Fibroblast of peridontal ligament (primary cell): ENCODE results near the gene NLGN4X.
"Not testable (repeated sequence)": the region's sequence is repeated elsewhere in the genome, so short reads cannot be mapped to it uniquely, and the experiment has no call there.

Experiments
- DNase-seq: peaks from one replicate; pipeline ENCODE4 v3.0.0-alpha.2; 2010; ENCODE audit errors: extremely low read depth

The NLGN4X gene

DNA sequence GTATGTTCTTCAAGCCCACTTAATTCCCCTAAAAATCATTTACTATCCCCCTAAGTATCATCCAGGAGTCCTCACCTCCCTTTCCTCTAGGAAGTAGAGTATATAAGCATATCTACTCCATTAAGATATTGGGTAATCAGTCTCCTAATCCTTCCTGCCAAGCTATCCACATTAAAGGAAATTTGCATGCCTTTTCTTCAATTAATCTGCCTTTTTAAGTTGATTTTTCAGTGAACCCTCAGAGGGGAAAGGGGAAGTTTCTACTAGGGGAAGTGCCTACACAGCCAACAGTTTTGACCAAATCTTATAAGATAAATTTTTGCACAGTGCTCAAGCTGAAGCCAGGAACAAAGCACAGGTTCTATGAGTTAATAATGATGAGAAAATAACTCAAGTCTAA, 222.8 kb downstream of the NLGN4X start:
- DNase-seq, result no peak

- no peak for DNase-seq
These were observed 224.1 kb downstream of the NLGN4X start for GRCh38 chrX:6004529-6004928.

- DNase-seq, result no peak
These were observed 226.6 kb downstream of the NLGN4X start for GRCh38 chrX:6002056-6002455.

- DNase-seq, result no peak
These were observed 229.8 kb downstream of the NLGN4X start for GRCh38 chrX:5998901-5999300.

DNA sequence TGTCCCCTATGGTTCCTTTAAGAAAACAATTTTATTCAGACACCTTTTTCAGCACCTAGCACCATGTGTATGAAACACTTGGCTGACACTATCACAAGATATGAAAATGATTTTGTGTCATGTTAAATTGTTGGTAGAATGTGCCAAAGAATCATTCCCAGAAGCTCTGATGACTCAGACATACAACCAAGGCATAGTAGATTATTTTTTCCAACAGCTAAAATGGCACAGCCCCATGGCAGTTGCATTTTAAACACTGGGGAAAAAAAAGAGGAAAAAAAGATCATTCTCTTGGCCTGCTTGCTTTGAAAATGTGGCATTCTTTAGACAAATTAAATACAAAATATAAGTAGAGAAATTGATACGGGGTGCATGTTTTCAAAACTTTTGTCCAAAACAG, 230.2 kb downstream of the NLGN4X start:
- DNase-seq, result no peak

DNA sequence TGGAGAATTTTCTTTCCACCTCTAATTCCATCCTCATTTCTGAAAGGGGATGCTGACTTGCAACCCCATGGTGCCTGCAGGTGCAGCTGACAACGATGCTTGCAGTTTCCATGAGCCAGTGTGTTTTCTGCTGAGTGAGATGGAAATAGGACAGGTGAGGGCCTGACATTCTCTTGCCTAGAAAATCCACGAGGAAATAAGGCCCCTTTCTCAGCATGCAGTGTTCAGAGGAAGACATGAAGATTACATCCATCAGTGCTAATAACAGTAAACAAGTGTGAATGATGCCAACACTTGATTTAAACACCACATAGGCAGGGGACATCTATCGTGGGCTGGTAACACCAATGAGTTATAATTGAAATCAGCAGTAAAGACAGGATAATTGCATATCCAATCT, 237.3 kb downstream of the NLGN4X start:
- no peak for DNase-seq

GRCh38 chrX:5979338-5979737, 249.3 kb downstream of the NLGN4X start:
- DNase-seq, result no peak

GRCh38 chrX:5976332-5976731, 252.3 kb downstream of the NLGN4X start:
- DNase-seq, result no peak

DNA sequence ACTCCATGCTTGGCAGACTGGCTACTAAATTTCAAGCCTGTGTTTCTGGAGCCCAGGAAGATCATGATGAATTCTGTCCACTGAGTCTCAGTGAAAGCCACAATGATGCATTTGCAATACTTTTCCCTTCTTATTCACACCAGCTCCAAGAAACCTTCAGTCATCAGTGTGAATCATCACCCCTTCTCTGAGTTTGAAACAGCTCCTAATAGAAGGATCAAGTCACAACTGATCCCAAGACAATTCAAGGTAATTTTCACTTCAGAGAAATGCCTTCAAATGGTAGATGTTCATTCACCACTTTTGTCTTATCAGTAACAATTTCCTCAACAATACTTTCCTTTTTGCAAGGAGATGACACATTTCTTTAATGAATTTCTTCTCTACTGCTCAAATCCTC, 257.4 kb downstream of the NLGN4X start:
- no peak for DNase-seq

DNA sequence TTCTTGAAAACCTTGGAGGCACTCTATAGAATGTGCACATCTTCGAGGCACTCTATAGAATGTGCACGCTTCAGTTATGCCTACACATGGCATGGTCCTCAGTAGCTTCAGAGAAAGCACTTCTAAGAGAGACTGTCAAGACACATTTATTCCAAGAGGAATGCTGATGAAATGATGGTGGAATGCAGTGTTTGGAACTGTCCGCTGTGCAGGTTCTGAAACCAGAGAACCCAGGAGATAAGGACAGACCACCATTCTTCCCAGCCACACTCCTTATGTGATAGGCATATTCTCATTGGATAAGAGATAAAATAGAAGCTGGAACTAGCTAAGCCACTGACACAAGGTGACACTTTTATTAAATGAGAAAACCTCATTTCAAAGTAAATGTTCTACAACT, 263.3 kb downstream of the NLGN4X start:
- no peak for DNase-seq

DNA sequence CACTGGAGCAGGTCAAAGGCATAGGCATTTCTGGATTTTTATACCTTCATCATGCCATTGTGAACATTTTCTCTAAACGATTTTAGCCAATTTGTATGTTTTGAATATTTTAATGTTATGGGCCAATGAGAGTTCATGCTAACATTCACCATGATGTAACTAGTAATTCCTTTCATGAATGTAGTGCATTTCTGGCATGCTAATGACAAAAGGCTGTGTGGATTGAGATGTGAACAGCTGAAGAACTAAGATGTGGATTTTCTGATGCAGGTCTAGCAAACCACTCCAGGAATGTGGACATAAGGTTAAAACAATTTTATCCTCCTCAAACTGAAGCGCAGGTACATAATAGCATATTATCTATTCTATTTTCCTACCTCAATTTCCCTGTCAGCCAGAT, 269.4 kb downstream of the NLGN4X start:
- no peak for DNase-seq

GRCh38 chrX:5958523-5958922, 270.1 kb downstream of the NLGN4X start:
- no peak for DNase-seq

DNA sequence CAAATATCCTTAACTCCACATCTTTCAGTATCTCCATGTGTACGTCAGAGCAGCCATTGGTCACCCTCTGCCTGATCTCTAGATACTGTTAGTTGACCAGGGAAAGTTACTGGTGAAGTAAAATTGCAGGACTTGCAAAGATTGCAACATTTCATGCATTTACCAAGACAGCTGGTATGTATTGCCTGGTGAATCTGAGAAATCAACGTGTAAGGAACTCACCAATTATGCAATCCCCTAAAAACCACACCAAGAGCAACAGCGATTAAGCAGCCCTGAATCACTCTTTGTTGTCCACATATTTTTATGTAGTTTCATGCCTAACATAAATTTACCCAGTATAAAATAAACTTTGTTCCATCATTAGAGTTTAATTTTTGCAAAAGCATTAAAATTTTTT, 271.2 kb downstream of the NLGN4X start:
- DNase-seq, result no peak

DNA sequence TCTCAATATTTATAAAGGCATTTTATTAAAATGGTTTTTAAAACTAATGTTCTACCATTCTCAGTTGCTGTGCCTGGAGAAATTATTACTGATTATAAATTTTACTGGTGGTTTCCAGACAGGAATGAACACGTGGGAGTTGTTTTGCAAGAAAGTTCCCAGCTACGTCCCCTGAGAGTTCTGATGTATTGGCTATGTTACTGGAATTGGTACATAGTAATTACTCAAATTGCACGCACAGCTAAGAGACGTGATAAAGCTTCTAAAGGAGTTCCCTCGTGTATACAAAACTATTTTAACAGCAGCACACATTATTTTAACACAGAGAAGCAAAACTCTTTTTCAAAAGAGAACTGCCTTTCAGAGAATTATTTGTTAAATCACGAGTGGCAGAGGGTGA, 292.2 kb downstream of the NLGN4X start:
- DNase-seq, result no peak

DNA sequence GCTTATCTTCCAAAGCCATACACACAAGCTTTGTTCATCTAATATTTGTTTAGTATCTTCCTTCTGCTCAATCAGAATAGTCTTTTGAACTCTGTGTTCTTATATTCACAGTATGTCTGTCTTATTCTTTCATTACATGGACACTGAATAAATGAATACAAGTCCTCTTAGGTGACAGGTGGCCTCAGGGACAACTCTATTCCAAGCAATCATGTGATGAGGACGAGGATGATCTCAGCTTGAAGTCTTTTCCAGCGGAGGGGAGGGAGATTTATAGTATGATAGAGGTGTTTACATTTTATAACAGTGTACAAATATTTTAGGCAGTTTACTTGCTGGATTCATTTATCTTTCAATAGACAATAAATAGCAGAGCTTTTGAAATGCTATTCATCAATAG, 300.4 kb downstream of the NLGN4X start:
- DNase-seq, result no peak

DNA sequence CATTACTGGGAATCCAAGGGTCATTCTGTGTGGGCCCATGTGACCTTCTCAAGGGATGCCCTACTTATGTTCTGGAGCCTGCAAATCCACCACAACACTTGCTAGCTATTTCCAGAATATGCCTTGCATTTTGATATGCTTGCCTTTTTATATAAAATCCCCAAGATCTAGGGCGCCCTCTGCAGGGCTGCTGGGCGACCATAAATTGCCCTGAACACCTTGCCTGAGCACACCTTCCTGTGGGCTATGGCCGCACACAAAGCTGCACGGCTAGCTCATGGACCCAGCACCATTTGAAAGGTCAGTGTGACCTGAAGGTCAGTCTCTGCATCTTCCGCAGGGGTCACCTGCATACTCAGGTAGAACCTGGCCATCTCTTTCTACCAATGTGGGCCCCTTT, 311.7 kb downstream of the NLGN4X start:
- DNase-seq, result no peak

- DNase-seq, result no peak
These were observed 312.9 kb downstream of the NLGN4X start for GRCh38 chrX:5915783-5916182.

DNA sequence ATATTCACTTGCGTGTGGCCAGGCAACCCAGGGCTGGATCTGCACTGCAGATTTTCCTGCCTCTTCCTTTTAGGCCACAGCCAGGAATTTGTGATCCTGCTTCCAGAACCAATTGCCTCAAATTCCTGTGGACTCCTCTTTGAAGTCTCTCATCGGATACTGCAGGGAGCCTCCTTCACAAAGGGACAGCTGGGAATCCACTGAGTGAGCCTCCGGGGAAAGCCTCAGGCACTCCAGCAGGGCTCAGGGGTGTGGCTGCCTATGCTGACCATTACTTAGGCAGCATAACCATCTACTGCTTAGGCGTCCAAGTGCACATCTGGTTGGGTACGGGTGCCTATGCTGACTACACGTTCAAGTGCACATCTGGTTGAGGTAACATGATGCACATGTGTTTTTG, 321.5 kb downstream of the NLGN4X start:
- DNase-seq, result no peak

GRCh38 chrX:5903586-5904190, 325.0 kb downstream of the NLGN4X start:
- DNase-seq, result not testable (repeated sequence)

DNA sequence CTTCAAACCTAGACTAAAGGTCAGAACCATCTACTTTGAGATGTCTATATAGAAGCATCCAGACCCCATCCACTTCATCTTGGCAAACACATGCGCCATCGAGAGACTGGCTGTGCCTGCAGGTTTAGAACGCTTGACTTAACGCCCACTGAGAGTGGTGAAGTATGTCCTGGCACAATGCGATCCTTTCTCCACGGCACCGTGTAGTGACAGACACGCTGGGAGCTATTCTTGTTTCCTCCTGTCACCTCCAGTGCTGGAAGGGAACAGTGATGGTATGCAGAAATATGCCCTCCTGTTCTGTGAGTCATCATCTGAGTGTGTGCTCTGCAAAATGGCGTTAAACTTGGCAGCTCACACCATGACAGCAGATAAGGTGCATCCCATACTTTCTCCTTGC, 330.2 kb downstream of the NLGN4X start:
- DNase-seq, result no peak

GRCh38 chrX:5891378-5891777, 337.3 kb downstream of the NLGN4X start:
- DNase-seq, result no peak

GRCh38 chrX:5876984-5877596, 351.6 kb downstream of the NLGN4X start:
- DNase-seq, result no peak

- no peak for DNase-seq
These were observed 358.4 kb downstream of the NLGN4X start for GRCh38 chrX:5870238-5870637.

GRCh38 chrX:5869786-5870185, 358.9 kb downstream of the NLGN4X start:
- DNase-seq, result no peak
